Astrocyte (in vitro differentiated cells and primary cell): Measurements from ENCODE around the gene AJAP1. TPM values are rescaled to one million over a fixed set of nuclear protein-coding genes. Genes with fewer than 3 reads are reported as not detected.

Experiments used
- DNase-seq: peaks from one replicate; pipeline ENCODE4 v3.0.0-alpha.2; 2010; ENCODE audit warnings: low read depth
- FAIRE-seq: peaks from 2 replicates; lab custom pipeline; 2011; peaks lifted over from hg19 to GRCh38; lab: Jason Lieb, UNC
- H2AFZ ChIP-seq: 2 replicates; pipeline ENCODE4 v1.6.0; 2012; ENCODE audit warnings: low read depth, low read length, inconsistent platforms
- H3K27ac ChIP-seq: 2 replicates; pipeline ENCODE4 v1.5.1; 2011; ENCODE audit warnings: low read depth, low read length, inconsistent platforms
- H3K27me3 ChIP-seq: 2 replicates; pipeline ENCODE4 v1.6.0; 2011; ENCODE audit warnings: low read length, inconsistent platforms; ENCODE audit not compliant: insufficient read depth
- H3K36me3 ChIP-seq: 2 replicates; pipeline ENCODE4 v1.5.1; 2011; ENCODE audit warnings: low read length, inconsistent platforms; ENCODE audit not compliant: insufficient read depth
- H3K4me1 ChIP-seq: 2 replicates; pipeline ENCODE4 v1.5.1; 2011; ENCODE audit warnings: low read length, inconsistent platforms; ENCODE audit not compliant: insufficient read depth
- H3K4me2 ChIP-seq: 2 replicates; pipeline ENCODE4 v1.6.0; 2012; ENCODE audit warnings: low read length, inconsistent platforms
- H3K4me3 ChIP-seq: 2 replicates; pipeline ENCODE4 v1.5.1; 2011; ENCODE audit warnings: low read depth, mild to moderate bottlenecking, low read length, inconsistent platforms; ENCODE audit not compliant: insufficient read depth
- H3K79me2 ChIP-seq: 2 replicates; pipeline ENCODE4 v1.6.0; 2012; ENCODE audit warnings: mild to moderate bottlenecking, low read length, inconsistent platforms; ENCODE audit not compliant: insufficient read depth
- H3K9ac ChIP-seq: 2 replicates; pipeline ENCODE4 v1.6.0; 2012; ENCODE audit warnings: mild to moderate bottlenecking, low read length, inconsistent platforms
- H3K9me3 ChIP-seq: 2 replicates; pipeline ENCODE4 v1.5.1; 2012; ENCODE audit warnings: low read depth, mild to moderate bottlenecking, low read length, inconsistent platforms; ENCODE audit not compliant: insufficient read depth
- H4K20me1 ChIP-seq: 2 replicates; pipeline ENCODE4 v1.6.0; 2012; ENCODE audit warnings: low read length, inconsistent platforms; ENCODE audit not compliant: insufficient read depth
- H3K27ac Mint-ChIP-seq: one replicate; pipeline ENCODE4 v1.8.0; 2021; ENCODE audit warnings: mild to moderate bottlenecking, mixed read lengths; ENCODE audit not compliant: unreplicated experiment
- H3K27me3 Mint-ChIP-seq: one replicate; pipeline ENCODE4 v1.8.0; 2021; ENCODE audit warnings: low read depth, mixed read lengths; ENCODE audit not compliant: unreplicated experiment
- H3K36me3 Mint-ChIP-seq: one replicate; pipeline ENCODE4 v1.8.0; 2021; ENCODE audit warnings: low read depth, mixed read lengths; ENCODE audit not compliant: unreplicated experiment
- H3K4me1 Mint-ChIP-seq: one replicate; pipeline ENCODE4 v1.8.0; 2021; ENCODE audit warnings: low read depth, mixed read lengths; ENCODE audit not compliant: unreplicated experiment
- H3K4me3 Mint-ChIP-seq: one replicate; pipeline ENCODE4 v1.8.0; 2021; ENCODE audit warnings: mild to moderate bottlenecking, moderate library complexity, mixed read lengths; ENCODE audit not compliant: unreplicated experiment
- H3K9me3 Mint-ChIP-seq: one replicate; pipeline ENCODE4 v1.8.0; 2021; ENCODE audit warnings: mild to moderate bottlenecking, mixed read lengths; ENCODE audit not compliant: unreplicated experiment
- EZH2 ChIP-seq: IDR thresholded peaks from 2 replicates; pipeline ENCODE4 v1.6.1; 2012; ENCODE audit warnings: mild to moderate bottlenecking, low read length, inconsistent platforms; ENCODE audit not compliant: insufficient read depth
- total RNA-seq: library from RNA; stranded (reverse); gene quantifications from 2 replicates; pipeline ENCODE4 v1.2.1, GENCODE V29; 2021
- TF ChIP-seq, protein P1 (sequence below): IDR thresholded peaks from 2 replicates; pipeline ENCODE4 v1.5.1; 2011; ENCODE audit warnings: low read depth, mild to moderate bottlenecking, inconsistent platforms, low read length, moderate library complexity; ENCODE audit not compliant: insufficient read depth

Gene AJAP1
- total RNA-seq, 1 donor from 2014 or later = 0.34 TPM

GRCh38 chr1:4745560-4745959, 91.2 kb downstream of the AJAP1 start:
- no peak for TF ChIP-seq EZH2
- TF ChIP-seq, protein P1, sequence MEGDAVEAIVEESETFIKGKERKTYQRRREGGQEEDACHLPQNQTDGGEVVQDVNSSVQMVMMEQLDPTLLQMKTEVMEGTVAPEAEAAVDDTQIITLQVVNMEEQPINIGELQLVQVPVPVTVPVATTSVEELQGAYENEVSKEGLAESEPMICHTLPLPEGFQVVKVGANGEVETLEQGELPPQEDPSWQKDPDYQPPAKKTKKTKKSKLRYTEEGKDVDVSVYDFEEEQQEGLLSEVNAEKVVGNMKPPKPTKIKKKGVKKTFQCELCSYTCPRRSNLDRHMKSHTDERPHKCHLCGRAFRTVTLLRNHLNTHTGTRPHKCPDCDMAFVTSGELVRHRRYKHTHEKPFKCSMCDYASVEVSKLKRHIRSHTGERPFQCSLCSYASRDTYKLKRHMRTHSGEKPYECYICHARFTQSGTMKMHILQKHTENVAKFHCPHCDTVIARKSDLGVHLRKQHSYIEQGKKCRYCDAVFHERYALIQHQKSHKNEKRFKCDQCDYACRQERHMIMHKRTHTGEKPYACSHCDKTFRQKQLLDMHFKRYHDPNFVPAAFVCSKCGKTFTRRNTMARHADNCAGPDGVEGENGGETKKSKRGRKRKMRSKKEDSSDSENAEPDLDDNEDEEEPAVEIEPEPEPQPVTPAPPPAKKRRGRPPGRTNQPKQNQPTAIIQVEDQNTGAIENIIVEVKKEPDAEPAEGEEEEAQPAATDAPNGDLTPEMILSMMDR = no peak
- H3K36me3 Mint-ChIP-seq = no peaks in the 10 kb centered on the region
- no peak overlapping the region for H3K27ac Mint-ChIP-seq

DNA sequence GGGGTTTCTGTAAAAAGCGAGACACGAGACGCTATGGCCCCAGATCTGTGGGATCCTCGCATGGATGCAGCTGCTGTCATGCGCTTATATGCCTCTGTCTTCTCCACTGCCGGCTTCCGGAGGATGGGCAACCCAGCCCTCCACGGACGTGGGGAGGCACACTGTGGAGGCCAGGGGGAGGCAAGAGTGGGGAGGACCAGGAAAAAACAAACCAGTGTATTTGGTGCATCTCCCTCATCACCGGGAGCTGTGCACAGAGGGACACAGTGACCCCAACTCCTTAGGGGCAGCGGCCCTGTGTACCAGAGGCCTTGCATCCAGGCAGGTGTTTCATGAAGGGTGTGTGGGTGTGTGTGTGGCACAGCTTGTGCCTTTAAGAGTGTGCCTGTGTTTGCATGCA, 95.0 kb downstream of the AJAP1 start:
- Histone ChIP-seq H3K4me2 (no peak overlapping the region), H3K27me3 (no peaks in the 10 kb centered on the region), H3K4me1 (no peaks in the 10 kb centered on the region), H3K4me3 (no peak overlapping the region), H3K9me3 (peaks cover 2% of the 10 kb centered on the region), H3K9ac (no peak overlapping the region), H4K20me1 (no peaks in the 10 kb centered on the region), H3K27ac (no peak overlapping the region), H3K36me3 (no peaks in the 10 kb centered on the region), H3K79me2 (no peaks in the 10 kb centered on the region), H2AFZ (no peak overlapping the region)
- Mint-ChIP-seq H3K27ac (no peak overlapping the region), H3K4me1 (no peaks in the 10 kb centered on the region), H3K36me3 (no peaks in the 10 kb centered on the region), H3K4me3 (no peak overlapping the region), H3K27me3 (peaks cover 30% of the 10 kb centered on the region), H3K9me3 (peaks cover 9% of the 10 kb centered on the region)
- TF ChIP-seq, protein P1 = no peak
- no peak for TF ChIP-seq EZH2
- DNase-seq (no peak), FAIRE-seq (no peak)

More at GRCh38 chr1:4745560-4745959, 91.2 kb downstream of the AJAP1 start:
- Mint-ChIP-seq H3K4me3 (no peak overlapping the region), H3K27me3 (peaks cover 42% of the 10 kb centered on the region), H3K9me3 (peaks cover 1% of the 10 kb centered on the region), H3K4me1 (no peaks in the 10 kb centered on the region)
- Histone ChIP-seq H4K20me1 (no peaks in the 10 kb centered on the region), H3K9ac (no peak overlapping the region), H3K36me3 (no peaks in the 10 kb centered on the region), H3K27ac (no peak overlapping the region), H3K79me2 (no peaks in the 10 kb centered on the region), H3K4me2 (no peak overlapping the region), H3K4me3 (no peak overlapping the region), H3K27me3 (no peaks in the 10 kb centered on the region), H2AFZ (no peak overlapping the region), H3K4me1 (no peaks in the 10 kb centered on the region), H3K9me3 (peaks cover 4% of the 10 kb centered on the region)
- DNase-seq = no peak
- FAIRE-seq = no peak

- H3K4me2 ChIP-seq = no peak overlapping the region
- Mint-ChIP-seq H3K27ac (no peak overlapping the region), H3K4me1 (no peaks in the 10 kb centered on the region), H3K27me3 (peaks cover 30% of the 10 kb centered on the region), H3K4me3 (no peak overlapping the region), H3K9me3 (peaks cover 9% of the 10 kb centered on the region), H3K36me3 (no peaks in the 10 kb centered on the region)
- H3K27ac ChIP-seq = no peak overlapping the region
- no peak overlapping the region for H3K9ac ChIP-seq
- no peaks in the 10 kb centered on the region for H3K9me3 ChIP-seq
- no peak overlapping the region for H3K4me3 ChIP-seq
- no peaks in the 10 kb centered on the region for H3K4me1 ChIP-seq
- FAIRE-seq = no peak
- no peaks in the 10 kb centered on the region for H3K27me3 ChIP-seq
- no peak overlapping the region for H2AFZ ChIP-seq
- H3K79me2 ChIP-seq = no peaks in the 10 kb centered on the region
- no peaks in the 10 kb centered on the region for H3K36me3 ChIP-seq
- DNase-seq = no peak
- TF ChIP-seq, protein P1 = no peak
- TF ChIP-seq EZH2 = no peak
- no peaks in the 10 kb centered on the region for H4K20me1 ChIP-seq
Measured at GRCh38 chr1:4750177-4750576, 95.8 kb downstream of the AJAP1 start.
